Brain microvascular endothelial cell (primary cell): Measurements from ENCODE around the gene TSPAN17.
A peak's percentile ranks its signal among the peaks of the same experiment; 100 is the strongest.

Experiments used
- DNase-seq: peaks from one replicate; pipeline ENCODE4 v3.0.0-alpha.2; 2020
- H3K27ac ChIP-seq: fragments of 250-450 bp; sonication (Bioruptor Pico); 2 replicates; pipeline ENCODE4 v1.5.1; 2020; ENCODE audit warnings: mild to moderate bottlenecking, moderate library complexity
- H3K27me3 ChIP-seq: fragments of 250-450 bp; sonication (Bioruptor Pico); replicated peaks from 2 replicates; pipeline ENCODE4 v1.5.1; 2020; ENCODE audit warnings: mild to moderate bottlenecking
- H3K36me3 ChIP-seq: fragments of 250-450 bp; sonication (Bioruptor Pico); replicated peaks from 2 replicates; pipeline ENCODE4 v1.5.1; 2020; ENCODE audit warnings: mild to moderate bottlenecking
- H3K4me3 ChIP-seq: 2 replicates; pipeline ENCODE4 v1.5.1; 2011; ENCODE audit warnings: low read depth, mild to moderate bottlenecking, control low read depth, low read length, moderate library complexity
- CTCF ChIP-seq: IDR thresholded peaks from 2 replicates; pipeline ENCODE4 v1.5.1; 2011; ENCODE audit warnings: low read depth, mild to moderate bottlenecking, moderate library complexity, low read length, control low read depth, inconsistent platforms; ENCODE audit errors: missing control alignments
- in situ Hi-C: cut with HindIII; loops from 2 replicates; pipeline ENCODE4 v1.10.0; 2017; ENCODE audit warnings: low sequenced_read_pairs, low pct_ligation_motif_present

Gene TSPAN17

GRCh38 chr5:176612008-176612407 is 35.3 kb upstream of the TSPAN17 start:
- H3K36me3 ChIP-seq = no peaks in the 10 kb centered on the region
- H3K4me3 ChIP-seq = no peak overlapping the region
- H3K27me3 ChIP-seq = no peaks in the 10 kb centered on the region
- no peak for TF ChIP-seq CTCF
- no peak overlapping the region for H3K27ac ChIP-seq
- DNase-seq = no peak
- in situ Hi-C loops = no loop called here

GRCh38 chr5:176612855-176613254 is 34.4 kb upstream of the TSPAN17 start:
- no peak for TF ChIP-seq CTCF
- Histone ChIP-seq H3K36me3 (no peaks in the 10 kb centered on the region), H3K27ac (no peak overlapping the region), H3K4me3 (no peak overlapping the region), H3K27me3 (no peaks in the 10 kb centered on the region)
- in situ Hi-C loops = no loop called here
- no peak for DNase-seq

GRCh38 chr5:176614805-176615478 is 32.3 kb upstream of the TSPAN17 start:
- TF ChIP-seq CTCF = no peak
- peak; percentile 76 for DNase-seq
- Histone ChIP-seq H3K27ac (no peak overlapping the region), H3K4me3 (no peak overlapping the region), H3K27me3 (peaks cover 6% of the 10 kb centered on the region), H3K36me3 (no peaks in the 10 kb centered on the region)
- in situ Hi-C loops = no loop called here

GRCh38 chr5:176616511-176616910 is 30.8 kb upstream of the TSPAN17 start:
- Histone ChIP-seq H3K27ac (no peak overlapping the region), H3K4me3 (no peak overlapping the region), H3K27me3 (peaks cover 18% of the 10 kb centered on the region), H3K36me3 (no peaks in the 10 kb centered on the region)
- TF ChIP-seq CTCF = no peak
- in situ Hi-C loops = no loop called here
- no peak for DNase-seq

- no peak overlapping the region for H3K27ac ChIP-seq
- in situ Hi-C loops = no loop called here
- H3K27me3 ChIP-seq = peaks cover 18% of the 10 kb centered on the region
- TF ChIP-seq CTCF = no peak
- H3K36me3 ChIP-seq = no peaks in the 10 kb centered on the region
- H3K4me3 ChIP-seq = peak overlapping the region; percentile 29
- DNase-seq = no peak
Observed at GRCh38 chr5:176618783-176619182, 28.5 kb upstream of the TSPAN17 start.

- in situ Hi-C loops = no loop called here
- H3K36me3 ChIP-seq = no peaks in the 10 kb centered on the region
- TF ChIP-seq CTCF = peak; percentile 79
- peak overlapping the region; percentile 29 for H3K4me3 ChIP-seq
- DNase-seq = peak; percentile 87
- H3K27me3 ChIP-seq = peaks cover 20% of the 10 kb centered on the region
- no peak overlapping the region for H3K27ac ChIP-seq
Observed at GRCh38 chr5:176619203-176619568, 28.1 kb upstream of the TSPAN17 start.
